Measurements from ENCODE around the gene FSTL3. TPM values are rescaled to one million over a fixed set of nuclear protein-coding genes. Genes with fewer than 3 reads are reported as not detected.

FSTL3 gene
- total RNA-seq, 1 experiment from 2014 or later = 40.9 TPM

GRCh38 chr19:655691-656090, 20.5 kb upstream of the FSTL3 start:
- Histone ChIP-seq H4K20me1 (ENCODE audit: insufficient read depth) (peaks cover 94% of the 10 kb centered on the region), H3K9me2 (ENCODE audit: insufficient read depth) (no peaks in the 10 kb centered on the region), H3K4me3 (no peak overlapping the region), H3K79me2 (ENCODE audit: low read depth) (peaks cover 85% of the 10 kb centered on the region), H3K9me3 (ENCODE audit: insufficient read depth, low read depth) (no peaks in the 10 kb centered on the region), H3K4me1 (replicated peaks; ENCODE audit: insufficient read depth) (peaks cover 3% of the 10 kb centered on the region), H3K27me3 (ENCODE audit: insufficient read depth, low read depth) (no peaks in the 10 kb centered on the region), H3F3A (ENCODE audit: insufficient read depth, low read depth) (0 out of 2 replicates have a peak, but pooled peaks cover 8% of the 10 kb centered on the region), H2AFZ (no peak overlapping the region), H3K27ac (no peak overlapping the region), H3K4me2 (no peak overlapping the region), H3K36me3 (ENCODE audit: low read depth) (0 out of 2 replicates have a peak, but pooled peaks cover under 1% of the 10 kb centered on the region)
- intact Hi-C loops (cut with micrococcal nuclease; ENCODE audit: unreplicated experiment) = no loop called here
- POLR2A ChIA-PET (ENCODE audit: unreplicated experiment) = no interaction called here
- BruUV-seq (replicated peaks) = no TSS peak
- TF ChIP-seq EZH2 (IDR thresholded peaks at IDR 0.05; ENCODE audit: low read depth) (no peak), CTCF (conservative IDR thresholded peaks at IDR 0.05) (no peak)
- CTCF ChIA-PET = no interaction called here
- DNase-seq = no peak

GRCh38 chr19:656751-657559, 19.2 kb upstream of the FSTL3 start:
- Histone ChIP-seq H3F3A (ENCODE audit: insufficient read depth, low read depth) (0 out of 2 replicates have a peak, but pooled peaks cover 8% of the 10 kb centered on the region), H3K4me3 (no peak overlapping the region), H4K20me1 (ENCODE audit: insufficient read depth) (peaks cover 100% of the 10 kb centered on the region), H3K27me3 (ENCODE audit: insufficient read depth, low read depth) (no peaks in the 10 kb centered on the region), H3K79me2 (ENCODE audit: low read depth) (peaks cover 98% of the 10 kb centered on the region), H2AFZ (no peak overlapping the region), H3K9me3 (ENCODE audit: insufficient read depth, low read depth) (no peaks in the 10 kb centered on the region), H3K9me2 (ENCODE audit: insufficient read depth) (no peaks in the 10 kb centered on the region), H3K4me2 (no peak overlapping the region), H3K27ac (no peak overlapping the region), H3K36me3 (ENCODE audit: low read depth) (0 out of 2 replicates have a peak, but pooled peaks cover 4% of the 10 kb centered on the region), H3K4me1 (replicated peaks; ENCODE audit: insufficient read depth) (peaks cover 9% of the 10 kb centered on the region)
- DNase-seq = no peak
- intact Hi-C loops (cut with micrococcal nuclease; ENCODE audit: unreplicated experiment) = no loop called here
- TF ChIP-seq CTCF (conservative IDR thresholded peaks at IDR 0.05) (no peak), EZH2 (IDR thresholded peaks at IDR 0.05; ENCODE audit: low read depth) (no peak)
- POLR2A ChIA-PET (ENCODE audit: unreplicated experiment) = no interaction called here
- CTCF ChIA-PET = no interaction called here
- no TSS peak for BruUV-seq (replicated peaks)

DNA sequence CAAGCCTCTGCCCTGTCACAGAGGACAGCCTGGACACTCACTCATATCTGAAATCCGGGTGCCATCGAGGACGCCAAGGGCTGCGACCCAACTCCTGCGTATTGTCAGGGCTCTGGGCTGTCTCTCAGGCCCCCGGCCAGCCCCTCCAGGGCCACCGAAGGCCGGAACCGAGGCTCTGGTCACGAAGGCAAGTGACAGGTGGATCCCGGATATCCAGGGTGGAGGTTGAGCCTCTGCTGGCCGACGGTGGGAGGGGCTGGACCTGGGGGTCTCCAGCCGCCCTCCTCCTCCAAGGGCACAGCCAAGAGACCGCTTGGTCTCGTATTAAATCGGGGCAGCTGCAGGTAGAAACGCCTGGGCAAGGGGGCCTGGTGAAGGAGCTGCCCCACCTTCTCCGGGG, 18.6 kb upstream of the FSTL3 start:
- ChIA-PET CTCF (no interaction called here), POLR2A (ENCODE audit: unreplicated experiment) (no interaction called here)
- Histone ChIP-seq H3K27me3 (ENCODE audit: insufficient read depth, low read depth) (no peaks in the 10 kb centered on the region), H4K20me1 (ENCODE audit: insufficient read depth) (peaks cover 93% of the 10 kb centered on the region), H3K4me1 (replicated peaks; ENCODE audit: insufficient read depth) (peaks cover 9% of the 10 kb centered on the region), H3K9me3 (ENCODE audit: insufficient read depth, low read depth) (no peaks in the 10 kb centered on the region), H3K9me2 (ENCODE audit: insufficient read depth) (no peaks in the 10 kb centered on the region), H2AFZ (no peak overlapping the region), H3K36me3 (ENCODE audit: low read depth) (0 out of 2 replicates have a peak, but pooled peaks cover 4% of the 10 kb centered on the region), H3F3A (ENCODE audit: insufficient read depth, low read depth) (0 out of 2 replicates have a peak, but pooled peaks cover 8% of the 10 kb centered on the region), H3K4me3 (no peak overlapping the region), H3K4me2 (no peak overlapping the region), H3K27ac (no peak overlapping the region), H3K79me2 (ENCODE audit: low read depth) (peaks cover 99% of the 10 kb centered on the region)
- intact Hi-C loops (cut with micrococcal nuclease; ENCODE audit: unreplicated experiment) = no loop called here
- BruUV-seq (replicated peaks) = no TSS peak
- no peak for TF ChIP-seq EZH2 (IDR thresholded peaks at IDR 0.05; ENCODE audit: low read depth)
- no peak for TF ChIP-seq CTCF (conservative IDR thresholded peaks at IDR 0.05)
- DNase-seq = no peak

Data from PC-9 (cell line).